CD4-positive, alpha-beta T cell treated with Interleukin-21 for 1 hour (primary cell): Measurements from ENCODE around the gene ATRAID.

ENCODE experiments used
- DNase-seq: peaks from one replicate; pipeline ENCODE4 v3.0.0-alpha.2; 2020

Gene ATRAID

GRCh38 chr2:27251766-27252165 lies 39.9 kb downstream of the ATRAID start:
- DNase-seq, result no peak

GRCh38 chr2:27255187-27255586 lies 43.3 kb downstream of the ATRAID start:
- no peak for DNase-seq

GRCh38 chr2:27255660-27256059 lies 43.8 kb downstream of the ATRAID start:
- DNase-seq, result no peak

GRCh38 chr2:27256855-27257454 lies 45.1 kb downstream of the ATRAID start:
- DNase-seq, result no peak

- DNase-seq, result no peak
Observed at GRCh38 chr2:27258051-27258450, 46.2 kb downstream of the ATRAID start.

GRCh38 chr2:27261241-27261925 lies 49.5 kb downstream of the ATRAID start:
- DNase-seq, result no peak

- no peak for DNase-seq
Observed at GRCh38 chr2:27261926-27262298, 50.1 kb downstream of the ATRAID start.

GRCh38 chr2:27262379-27263286 lies 50.8 kb downstream of the ATRAID start, which contains the start of gene SLC30A3:
Gene SLC30A3, minus strand, starts transcription at chr2:27263047. Its CDS starts 141 bp downstream, at chr2:27262906.
- peak; percentile 75 for DNase-seq

- no peak for DNase-seq
Observed at GRCh38 chr2:27263287-27264252, 51.7 kb downstream of the ATRAID start.

GRCh38 chr2:27264253-27264752 lies 52.5 kb downstream of the ATRAID start:
- peak; percentile 17 for DNase-seq

- DNase-seq, result peak; percentile 74
Observed at GRCh38 chr2:27264753-27265535, 53.1 kb downstream of the ATRAID start.

GRCh38 chr2:27265536-27265870 lies 53.7 kb downstream of the ATRAID start:
- DNase-seq, result no peak
